Duodenal mucosa (tissue), 2 donors: ENCODE results near the gene CYP46A1.

Experiments used
- H3K27ac ChIP-seq: one replicate; pipeline ENCODE4 v1.7.0; 2013; ENCODE audit warnings: low read depth, low read length
- H3K27me3 ChIP-seq, 2 donors: one replicate each; pipeline ENCODE4 v1.7.0; 2013; ENCODE audit warnings: low read length in 2 of 2, control low read depth in 1 of 2; ENCODE audit not compliant: insufficient read depth in 2 of 2, control insufficient read depth in 1 of 2
- H3K36me3 ChIP-seq, 2 donors: one replicate each; pipeline ENCODE4 v1.7.0; 2013; ENCODE audit warnings: low read length in 2 of 2, control low read depth in 1 of 2; ENCODE audit not compliant: insufficient read depth in 2 of 2, control insufficient read depth in 1 of 2
- H3K4me1 ChIP-seq, 2 donors: one replicate each; pipeline ENCODE4 v1.7.0; 2013; ENCODE audit warnings: low read length in 2 of 2, control low read depth in 1 of 2; ENCODE audit not compliant: insufficient read depth in 2 of 2, control insufficient read depth in 1 of 2
- H3K4me3 ChIP-seq, 2 donors: one replicate each; pipeline ENCODE4 v1.7.0; 2013; ENCODE audit warnings: low read length in 2 of 2, low read depth in 1 of 2
- H3K9ac ChIP-seq, 2 donors: one replicate each; pipeline ENCODE4 v1.7.0; 2013; ENCODE audit warnings: low read length in 2 of 2, low read depth in 1 of 2
- H3K9me3 ChIP-seq, 2 donors: one replicate each; pipeline ENCODE4 v1.7.0; 2013; ENCODE audit warnings: low read length in 2 of 2, control low read depth in 1 of 2; ENCODE audit not compliant: control insufficient read depth in 1 of 2

CYP46A1 gene

GRCh38 chr14:99707921-99708320 lies 23.8 kb downstream of the CYP46A1 start:
- no peak overlapping the region for H3K9ac ChIP-seq
- no peaks in the 10 kb centered on the region for H3K36me3 ChIP-seq
- H3K27me3 ChIP-seq = no peaks in the 10 kb centered on the region
- H3K9me3 ChIP-seq = peaks cover 8 to 10% of the 10 kb centered on the region in 2 donors
- no peak overlapping the region for H3K4me3 ChIP-seq
- H3K27ac ChIP-seq = no peak overlapping the region
- no peaks in the 10 kb centered on the region for H3K4me1 ChIP-seq

DNA sequence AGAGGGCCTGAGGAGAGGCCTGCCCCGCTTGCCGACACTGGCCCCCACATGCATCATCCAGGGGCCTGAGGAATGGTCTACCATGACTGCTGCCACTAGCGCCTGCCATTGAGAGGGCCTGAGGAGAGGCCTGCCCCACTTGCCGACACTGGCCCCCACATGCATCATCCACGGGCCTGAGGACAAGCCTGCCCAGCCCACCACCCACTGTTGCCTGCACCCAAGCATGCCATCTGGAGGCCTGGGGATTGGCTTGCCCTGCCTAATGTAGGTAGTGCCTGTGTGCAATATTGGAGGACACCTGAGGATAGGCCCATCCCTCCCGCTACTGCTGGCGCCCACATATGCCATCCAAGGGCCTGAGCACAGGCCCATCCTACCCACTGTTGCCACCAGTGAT lies 24.4 kb downstream of the CYP46A1 start:
- H3K27ac ChIP-seq = no peak overlapping the region
- H3K9me3 ChIP-seq = peaks cover 4 to 5% of the 10 kb centered on the region in 2 donors
- no peaks in the 10 kb centered on the region for H3K36me3 ChIP-seq
- no peaks in the 10 kb centered on the region for H3K27me3 ChIP-seq
- no peaks in the 10 kb centered on the region for H3K4me1 ChIP-seq
- no peak overlapping the region for H3K4me3 ChIP-seq
- H3K9ac ChIP-seq = no peak overlapping the region

DNA sequence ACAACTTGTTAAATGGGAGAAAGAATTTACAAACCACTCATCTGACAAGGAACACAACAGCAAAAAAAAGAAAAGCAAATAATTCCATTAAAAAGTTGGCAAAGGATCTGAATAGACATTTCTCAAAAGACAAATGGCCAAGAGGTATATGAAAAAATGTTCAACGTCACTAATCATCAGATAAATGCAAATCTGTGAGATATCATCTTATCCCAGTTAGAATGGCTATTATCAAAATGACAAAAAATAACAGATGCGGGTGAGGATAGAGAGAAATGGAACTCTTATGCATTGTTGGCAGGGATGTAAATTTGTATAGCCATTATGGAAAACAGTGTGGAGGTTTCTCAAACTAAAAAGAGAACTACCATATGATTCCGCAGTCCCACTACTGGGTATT lies 29.9 kb downstream of the CYP46A1 start:
- no peaks in the 10 kb centered on the region for H3K4me1 ChIP-seq
- H3K4me3 ChIP-seq = no peak overlapping the region
- H3K27me3 ChIP-seq = no peaks in the 10 kb centered on the region
- H3K9ac ChIP-seq = no peak overlapping the region
- no peaks in the 10 kb centered on the region for H3K36me3 ChIP-seq
- no peak overlapping the region for H3K27ac ChIP-seq
- no peaks in the 10 kb centered on the region for H3K9me3 ChIP-seq

DNA sequence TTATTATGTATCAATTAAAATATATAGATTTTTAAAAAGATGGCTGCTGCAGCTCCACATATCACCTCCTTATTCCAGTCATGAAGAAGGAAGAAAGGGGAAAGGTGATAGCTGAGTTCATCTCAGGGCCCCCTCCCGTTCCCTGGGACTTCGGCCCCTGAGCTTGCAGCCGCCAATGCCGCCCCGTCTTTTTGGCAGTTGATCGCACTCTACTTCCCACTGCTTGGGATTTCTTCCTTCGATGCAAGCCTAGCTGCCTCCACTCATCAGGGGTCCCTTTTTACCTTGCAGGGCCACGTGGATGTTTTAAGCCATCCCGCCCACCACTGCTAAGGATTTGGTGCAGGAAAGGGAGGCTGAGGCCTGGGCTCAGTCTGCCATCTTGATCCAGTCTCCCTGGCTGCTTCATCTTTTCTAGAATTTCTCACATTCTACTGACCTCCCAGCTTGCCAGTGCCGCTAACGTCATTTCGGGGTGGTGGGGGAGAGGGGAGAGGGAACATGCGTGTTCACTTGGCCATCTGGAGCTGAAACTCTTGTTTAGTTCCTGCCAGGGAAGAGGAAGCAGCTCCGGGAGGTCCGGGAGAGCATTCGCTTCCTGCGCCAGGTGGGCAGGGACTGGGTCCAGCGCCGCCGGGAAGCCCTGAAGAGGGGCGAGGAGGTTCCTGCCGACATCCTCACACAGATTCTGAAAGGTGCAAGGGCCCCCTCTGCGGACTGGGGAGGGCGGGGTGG lies 31.3 kb downstream of the CYP46A1 start:
- H3K4me1 ChIP-seq = no peaks in the 10 kb centered on the region
- no peak overlapping the region for H3K9ac ChIP-seq
- no peak overlapping the region for H3K27ac ChIP-seq
- H3K36me3 ChIP-seq = no peaks in the 10 kb centered on the region
- H3K4me3 ChIP-seq = no peak overlapping the region
- no peaks in the 10 kb centered on the region for H3K9me3 ChIP-seq
- no peaks in the 10 kb centered on the region for H3K27me3 ChIP-seq

- H3K27me3 ChIP-seq = no peaks in the 10 kb centered on the region
These were observed 32.2 kb downstream of the CYP46A1 start for GRCh38 chr14:99716091-99716849.

DNA sequence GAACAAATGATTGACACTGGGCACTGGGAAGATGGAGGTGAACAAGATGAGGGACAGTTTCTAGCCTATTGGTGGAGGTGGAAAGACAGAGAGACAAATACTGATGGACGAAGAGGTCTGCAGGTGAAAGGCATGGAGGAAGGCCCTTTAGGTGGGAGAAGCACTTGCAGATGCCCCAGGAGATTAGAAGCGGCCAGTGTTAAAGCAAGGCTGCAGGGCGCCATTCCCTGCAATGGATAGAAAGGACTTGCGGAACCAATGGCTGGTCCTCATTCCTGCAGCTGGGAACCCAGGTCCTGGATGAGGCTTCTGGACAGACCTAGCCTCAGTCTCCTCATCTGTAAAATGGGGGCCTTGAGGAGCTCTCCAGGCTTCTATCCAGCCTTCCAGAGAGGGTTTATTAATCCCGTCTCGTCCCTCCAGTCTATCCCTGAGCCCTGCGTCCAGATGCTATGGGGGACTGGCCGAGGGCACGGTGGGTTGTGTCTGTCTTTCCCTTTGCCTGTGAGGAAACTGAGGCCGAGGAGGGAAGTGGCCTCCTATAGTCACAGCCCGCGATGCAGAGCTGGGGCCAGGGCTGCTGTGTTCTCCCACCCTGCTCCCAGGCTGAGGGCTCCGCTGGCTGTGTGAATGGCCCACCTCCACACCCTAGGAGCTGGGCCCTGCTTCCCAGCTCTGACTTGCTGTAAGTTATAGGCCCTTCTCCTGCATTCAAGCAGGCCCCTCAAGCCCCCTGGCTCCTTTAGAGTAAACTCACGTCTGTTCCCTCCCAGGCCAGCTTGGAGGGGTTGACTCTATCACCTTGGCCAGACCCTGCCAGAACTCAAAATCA lies 33.0 kb downstream of the CYP46A1 start:
- H3K36me3 ChIP-seq = no peaks in the 10 kb centered on the region

More at GRCh38 chr14:99716091-99716849, 32.2 kb downstream of the CYP46A1 start:
- no peak overlapping the region for H3K4me3 ChIP-seq
- no peak overlapping the region for H3K9ac ChIP-seq
- no peaks in the 10 kb centered on the region for H3K9me3 ChIP-seq
- no peaks in the 10 kb centered on the region for H3K4me1 ChIP-seq
- no peaks in the 10 kb centered on the region for H3K36me3 ChIP-seq
- no peak overlapping the region for H3K27ac ChIP-seq

DNA sequence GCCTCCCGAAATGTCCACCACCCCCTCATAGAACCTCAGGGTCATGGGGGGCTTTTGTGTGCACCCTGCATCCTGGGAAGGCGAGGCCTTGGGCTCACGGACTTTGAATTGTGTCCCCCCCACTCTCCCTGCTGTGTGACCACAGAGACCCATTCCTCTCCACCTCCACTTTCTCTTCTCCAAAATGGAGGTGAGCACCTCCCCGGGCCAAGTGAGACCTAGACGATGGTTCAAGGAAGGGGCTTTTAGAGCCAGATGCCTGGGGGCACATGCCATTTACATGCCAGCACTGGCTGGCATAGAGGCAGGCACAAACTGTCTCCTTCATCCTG lies 33.5 kb downstream of the CYP46A1 start:
- H3K27ac ChIP-seq = no peak overlapping the region
- no peak overlapping the region for H3K9ac ChIP-seq
- H3K27me3 ChIP-seq = peaks cover 0 to 3% of the 10 kb centered on the region in 2 donors
- H3K9me3 ChIP-seq = no peaks in the 10 kb centered on the region
- H3K4me3 ChIP-seq = no peak overlapping the region
- H3K36me3 ChIP-seq = no peaks in the 10 kb centered on the region
- H3K4me1 ChIP-seq = no peaks in the 10 kb centered on the region

More for the DNA sequence above, 33.0 kb downstream of the CYP46A1 start:
- Histone ChIP-seq H3K4me3 (no peak overlapping the region), H3K9ac (no peak overlapping the region), H3K27ac (no peak overlapping the region), H3K9me3 (no peaks in the 10 kb centered on the region), H3K27me3 (peaks cover 0 to under 1% of the 10 kb centered on the region in 2 donors), H3K4me1 (no peaks in the 10 kb centered on the region)

DNA sequence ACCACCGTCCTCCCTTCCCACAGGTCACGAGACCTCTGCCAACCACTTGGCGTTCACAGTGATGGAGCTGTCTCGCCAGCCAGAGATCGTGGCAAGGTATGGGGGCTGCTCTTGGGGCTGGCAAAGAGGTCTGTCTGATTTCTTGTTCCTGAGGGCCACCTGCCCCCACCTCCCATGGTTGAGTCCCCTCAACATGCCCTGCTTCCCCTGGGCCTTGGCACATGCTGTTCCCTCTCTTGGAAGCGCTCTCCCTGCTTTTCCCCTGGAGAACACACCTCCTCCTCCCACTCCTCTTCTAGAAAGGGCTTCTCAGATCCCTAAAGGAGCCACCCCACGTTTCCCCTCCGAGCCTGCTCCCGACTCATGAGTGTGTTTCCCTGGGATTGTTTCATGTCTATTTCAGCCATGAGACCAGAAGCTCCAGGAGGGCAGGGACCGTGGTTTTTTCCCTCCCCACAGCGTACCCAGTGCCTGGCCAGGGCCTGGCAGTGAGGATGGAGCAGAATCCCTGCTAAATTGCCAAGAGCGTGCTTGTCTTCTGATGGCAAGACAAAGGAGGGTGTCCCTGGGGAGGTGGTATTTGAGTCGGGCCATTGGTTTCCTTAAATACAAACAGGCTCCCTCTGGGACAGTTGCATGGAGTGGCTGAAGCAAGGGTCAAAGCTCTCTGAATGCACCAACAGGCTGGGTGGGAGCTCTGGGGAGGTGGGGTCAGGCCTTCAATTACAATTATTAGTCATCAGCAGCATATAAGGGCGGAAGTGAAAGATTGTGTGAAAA lies 34.1 kb downstream of the CYP46A1 start:
- Histone ChIP-seq H3K9ac (no peak overlapping the region), H3K36me3 (no peaks in the 10 kb centered on the region), H3K9me3 (no peaks in the 10 kb centered on the region), H3K4me1 (no peaks in the 10 kb centered on the region), H3K27ac (no peak overlapping the region), H3K27me3 (peaks cover 0 to 3% of the 10 kb centered on the region in 2 donors), H3K4me3 (no peak overlapping the region)

GRCh38 chr14:99718811-99719192 lies 34.7 kb downstream of the CYP46A1 start:
- Histone ChIP-seq H3K4me3 (no peak overlapping the region), H3K9me3 (no peaks in the 10 kb centered on the region)

More at GRCh38 chr14:99718811-99719192, 34.7 kb downstream of the CYP46A1 start:
- no peaks in the 10 kb centered on the region for H3K36me3 ChIP-seq
- no peaks in the 10 kb centered on the region for H3K4me1 ChIP-seq
- peaks cover 0 to 3% of the 10 kb centered on the region in 2 donors for H3K27me3 ChIP-seq
- no peak overlapping the region for H3K27ac ChIP-seq
- H3K9ac ChIP-seq = no peak overlapping the region
